Gastroesophageal sphincter (tissue), 4 donors: ENCODE measurements around the gene TBC1D24. TPM values are rescaled to one million over a fixed set of nuclear protein-coding genes. Genes with fewer than 3 reads are reported as not detected.
"Not testable (repeated sequence)": the region's sequence is repeated elsewhere in the genome, so short reads cannot be mapped to it uniquely, and the experiment has no call there.

Experiments
- ATAC-seq: fragments of 150-250 bp; one replicate; pipeline ENCODE4 v1.9.1; 2016; ENCODE audit warnings: mild to moderate bottlenecking, moderate library complexity
- H3K27ac ChIP-seq, 4 donors: fragments of 200-600 bp; sonication (generic) in 3 of 4; 1 replicate in 3 of 4; 2 replicates in 1 of 4; pipeline ENCODE4 v1.5.1; 2016 to 2019
- H3K27me3 ChIP-seq: fragments of 200-600 bp; sonication (generic); one replicate; pipeline ENCODE4 v1.5.1; 2019
- H3K36me3 ChIP-seq, 2 donors: fragments of 200-600 bp; sonication (generic); one replicate each; pipeline ENCODE4 v1.5.1; 2019; ENCODE audit warnings: control low read depth in 1 of 2
- H3K4me1 ChIP-seq, 3 donors: fragments of 200-600 bp; sonication (generic); 1 replicate in 2 of 3; 2 replicates in 1 of 3; pipeline ENCODE4 v1.5.1; 2016 to 2019; ENCODE audit warnings: control low read depth in 2 of 3
- H3K4me3 ChIP-seq, 2 donors: fragments of 200-600 bp; sonication (generic); one replicate each; pipeline ENCODE4 v1.5.1; 2019; ENCODE audit warnings: mild to moderate bottlenecking in 1 of 2, moderate library complexity in 1 of 2
- H3K9me3 ChIP-seq, 3 donors: fragments of 200-600 bp; sonication (generic); one replicate each; pipeline ENCODE4 v1.5.1; 2017 to 2019; ENCODE audit warnings: control low read depth in 2 of 3
- EP300 ChIP-seq: sonication (generic); formaldehyde crosslinking; IDR thresholded peaks from one replicate; pipeline ENCODE4 v1.6.1; 2017; ENCODE audit warnings: antibody characterized with exemption, mild to moderate bottlenecking
- POLR2A ChIP-seq, 2 donors: fragments of 450-650 bp; IDR thresholded peaks; one replicate each; pipeline ENCODE4 v1.6.1; 2017; ENCODE audit warnings: antibody characterized with exemption in 2 of 2, mild to moderate bottlenecking in 2 of 2, moderate library complexity in 1 of 2
- POLR2AphosphoS5 ChIP-seq: sonication (generic); formaldehyde crosslinking; IDR thresholded peaks from one replicate; pipeline ENCODE4 v1.6.1; 2017; ENCODE audit warnings: antibody characterized with exemption
- WGBS, 2 donors: methylation state at CpG; one replicate each; pipeline ENCODE4 v1.1.5; 2018; ENCODE audit warnings: low coverage in 1 of 2; 5-methylcytosine and 5-hydroxymethylcytosine counted together
- total RNA-seq, 4 donors: library from RNA; depleted of rRNA; stranded (reverse); fragments of >200 nt; gene quantifications; one replicate each; pipeline ENCODE4 v1.1.0, GENCODE V29; 2016
- TF ChIP-seq, protein P1 (sequence below), 4 experiments: fragments of 200-600 bp in 2 of 4; fragments of 450-650 bp in 2 of 4; sonication (generic) in 1 of 4; IDR thresholded peaks; one replicate each; pipeline ENCODE4 v1.5.1; 2017 to 2019; ENCODE audit warnings: antibody characterized with exemption in 4 of 4, mild to moderate bottlenecking in 2 of 4, moderate library complexity in 2 of 4

Gene TBC1D24
- total RNA-seq, 4 donors from 2014 or later: 6.2 to 18.4 (median 14.2) TPM

GRCh38 chr16:2531696-2532493, 57.0 kb downstream of the TBC1D24 start:
- H3K27me3 ChIP-seq: no peaks in the 10 kb centered on the region
- 0% methylated on average over 2 to 12 of the region's 84 CpGs for WGBS, 2 donors
- peak overlapping the region; percentile 68 to 77 for H3K4me3 ChIP-seq
- H3K27ac ChIP-seq: peak overlapping the region; percentile 93 to 99 (median 96)
- H3K4me1 ChIP-seq: peaks cover 0 to 34% (median 6%) of the 10 kb centered on the region in 3 donors
- peaks cover 0 to 35% of the 10 kb centered on the region in 2 donors for H3K36me3 ChIP-seq
- ATAC-seq: peak; percentile 95
- no peaks in the 10 kb centered on the region for H3K9me3 ChIP-seq
- TF ChIP-seq POLR2A (IDR thresholded peaks at IDR 0.05) (peak; percentile 58 to 75), EP300 (no peak), POLR2AphosphoS5 (peak; percentile 86)
- TF ChIP-seq, protein P1, sequence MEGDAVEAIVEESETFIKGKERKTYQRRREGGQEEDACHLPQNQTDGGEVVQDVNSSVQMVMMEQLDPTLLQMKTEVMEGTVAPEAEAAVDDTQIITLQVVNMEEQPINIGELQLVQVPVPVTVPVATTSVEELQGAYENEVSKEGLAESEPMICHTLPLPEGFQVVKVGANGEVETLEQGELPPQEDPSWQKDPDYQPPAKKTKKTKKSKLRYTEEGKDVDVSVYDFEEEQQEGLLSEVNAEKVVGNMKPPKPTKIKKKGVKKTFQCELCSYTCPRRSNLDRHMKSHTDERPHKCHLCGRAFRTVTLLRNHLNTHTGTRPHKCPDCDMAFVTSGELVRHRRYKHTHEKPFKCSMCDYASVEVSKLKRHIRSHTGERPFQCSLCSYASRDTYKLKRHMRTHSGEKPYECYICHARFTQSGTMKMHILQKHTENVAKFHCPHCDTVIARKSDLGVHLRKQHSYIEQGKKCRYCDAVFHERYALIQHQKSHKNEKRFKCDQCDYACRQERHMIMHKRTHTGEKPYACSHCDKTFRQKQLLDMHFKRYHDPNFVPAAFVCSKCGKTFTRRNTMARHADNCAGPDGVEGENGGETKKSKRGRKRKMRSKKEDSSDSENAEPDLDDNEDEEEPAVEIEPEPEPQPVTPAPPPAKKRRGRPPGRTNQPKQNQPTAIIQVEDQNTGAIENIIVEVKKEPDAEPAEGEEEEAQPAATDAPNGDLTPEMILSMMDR (IDR thresholded peaks at IDR 0.05): peak in 1 of 4 experiments; percentile 7

DNA sequence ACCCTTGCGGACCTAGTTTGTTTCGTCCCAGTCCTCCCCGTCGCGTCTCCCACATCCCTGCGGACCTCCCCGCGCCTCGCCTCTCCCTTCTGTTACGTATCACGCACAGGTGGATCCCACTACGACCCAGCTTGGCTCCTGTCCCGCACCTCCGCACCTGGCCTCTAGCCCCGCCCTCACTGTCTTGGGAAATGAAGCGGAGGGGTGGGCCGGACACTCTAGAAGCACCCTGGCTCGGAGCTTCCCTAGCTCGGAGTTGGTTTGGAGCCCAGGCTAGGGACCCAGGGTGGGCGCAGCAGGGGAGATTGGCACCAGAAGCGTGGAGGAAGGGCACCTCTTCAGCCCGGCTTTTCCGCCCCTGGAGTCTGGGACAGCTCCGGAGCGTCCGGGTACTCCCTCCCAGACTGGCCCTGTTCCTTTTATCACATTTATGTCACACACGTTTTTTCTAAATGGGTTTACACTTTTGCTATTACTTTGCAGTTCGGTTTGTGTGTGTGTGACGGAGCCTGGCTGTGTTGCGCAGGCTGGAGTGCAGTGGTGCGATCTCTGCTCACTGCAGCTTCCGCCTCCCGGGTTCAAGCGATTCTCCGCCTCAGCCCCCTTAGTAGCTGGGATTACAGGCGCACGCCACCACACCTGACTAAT, 57.7 kb downstream of the TBC1D24 start:
- TF ChIP-seq POLR2A (IDR thresholded peaks at IDR 0.05) (peak in 1 of 2 donors; percentile 34), EP300 (no peak), POLR2AphosphoS5 (peak; percentile 7)
- TF ChIP-seq, protein P1 (IDR thresholded peaks at IDR 0.05): no peak
- ATAC-seq: peak; percentile 35
- 5 to 10% methylated on average over 4 to 25 of the region's 37 CpGs for WGBS, 2 donors
- Histone ChIP-seq H3K4me3 (peak overlapping the region; percentile 68 to 77), H3K27me3 (no peaks in the 10 kb centered on the region), H3K36me3 (peaks cover 0 to 28% of the 10 kb centered on the region in 2 donors), H3K27ac (peak overlapping the region; percentile 93 to 99 (median 96)), H3K4me1 (peaks cover 0 to 38% (median 6%) of the 10 kb centered on the region in 3 donors), H3K9me3 (no peaks in the 10 kb centered on the region)

GRCh38 chr16:2533142-2533755, 58.3 kb downstream of the TBC1D24 start:
- Histone ChIP-seq H3K27ac (peak overlapping the region; percentile 93 to 99 (median 96)), H3K36me3 (peaks cover 0 to 21% of the 10 kb centered on the region in 2 donors), H3K4me1 (peaks cover 0 to 38% (median 6%) of the 10 kb centered on the region in 3 donors), H3K4me3 (peak overlapping the region; percentile 68 to 77)
- 21 to 47% methylated on average over 7 to 11 of the region's 16 CpGs for WGBS, 2 donors
- not testable (repeated sequence) for ATAC-seq, H3K9me3 ChIP-seq, H3K27me3 ChIP-seq

DNA sequence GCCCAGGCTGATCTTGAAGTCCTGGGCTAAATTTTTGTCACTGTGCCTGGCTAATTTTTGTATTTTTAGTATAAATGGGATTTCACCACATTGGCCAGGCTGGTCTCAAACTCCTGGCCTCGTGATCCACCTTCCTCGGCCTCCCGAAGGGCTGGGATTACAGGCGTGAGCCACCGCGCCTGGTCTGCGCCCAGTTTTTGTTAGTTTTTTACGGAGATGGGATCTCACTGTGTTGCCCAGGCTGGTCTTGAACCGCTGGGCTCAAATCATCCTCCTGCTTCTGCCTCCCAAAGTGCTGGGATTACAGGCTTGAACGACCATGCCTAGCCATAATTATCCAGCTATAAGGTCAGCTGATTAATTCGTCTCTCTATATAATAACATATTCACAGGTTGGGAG, 59.0 kb downstream of the TBC1D24 start:
- 89 to 100% methylated on average over 1 to 11 of the region's 11 CpGs for WGBS, 2 donors
- Histone ChIP-seq H3K36me3 (peaks cover 0 to 15% of the 10 kb centered on the region in 2 donors), H3K4me3 (no peak overlapping the region), H3K27me3 (no peaks in the 10 kb centered on the region), H3K4me1 (peaks cover 0 to 43% (median 9%) of the 10 kb centered on the region in 3 donors), H3K9me3 (no peaks in the 10 kb centered on the region), H3K27ac (peak overlapping the region in 3 of 4 donors; percentile 28 to 99 (median 97))
- ATAC-seq: no peak
- TF ChIP-seq, protein P1 (IDR thresholded peaks at IDR 0.05): no peak
- TF ChIP-seq EP300 (no peak), POLR2A (IDR thresholded peaks at IDR 0.05) (no peak), POLR2AphosphoS5 (no peak)

DNA sequence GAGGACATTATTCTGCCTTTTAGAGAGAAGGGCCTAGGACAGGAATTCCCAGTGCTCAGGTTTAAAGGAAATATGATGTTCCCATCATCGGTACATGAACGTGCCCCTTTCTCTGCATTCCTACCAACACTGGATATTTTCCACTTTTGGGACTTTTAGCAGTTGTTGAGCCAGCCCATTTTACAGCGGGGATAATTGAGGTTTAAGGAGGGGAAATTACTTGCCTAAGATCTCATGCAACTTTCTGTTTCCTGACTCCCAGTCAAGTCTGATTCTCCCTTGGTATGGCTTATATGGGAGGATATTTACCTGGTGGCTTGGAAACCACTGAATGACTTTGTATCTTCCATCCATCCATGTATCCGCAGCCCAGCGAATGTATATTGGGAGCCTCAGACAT, 59.4 kb downstream of the TBC1D24 start:
- H3K27ac ChIP-seq: peak overlapping the region in 1 of 4 donors; percentile 62
- H3K4me1 ChIP-seq: peaks cover 0 to 47% (median 14%) of the 10 kb centered on the region in 3 donors

More for the DNA sequence above, 59.4 kb downstream of the TBC1D24 start:
- not testable (repeated sequence) for H3K4me3 ChIP-seq, ATAC-seq, H3K9me3 ChIP-seq, H3K27me3 ChIP-seq
- H3K36me3 ChIP-seq: peaks cover 0 to 10% of the 10 kb centered on the region in 2 donors
- WGBS, 2 donors: 87 to 90% methylated on average over 4 to 5 of the region's 5 CpGs
